Endothelial cell of umbilical vein (primary cell): Measurements from ENCODE around the gene MRPS27. TPM values are rescaled to one million over a fixed set of nuclear protein-coding genes. Genes with fewer than 3 reads are reported as not detected.

Experiments used
- BruUV-seq: library from RNA; stranded (reverse); fragments of 400-500 nt; replicated peaks from 2 replicates; lab custom pipeline; 2021; lab: Mats Ljungman, UMichigan
- CTCF ChIA-PET: fragments of 300-600, 350-600 bp; sonication (Branson Sonifier 250); formaldehyde crosslinking; loops from one replicate; lab custom pipeline; 2021; ENCODE audit warnings: antibody characterized with exemption, inconsistent platforms; lab: Charles Lee
- POLR2A ChIA-PET: fragments of 300-600, 350-600 bp; sonication (Branson Sonifier 250); formaldehyde crosslinking; loops from one replicate; lab custom pipeline; 2021; ENCODE audit warnings: antibody characterized with exemption, inconsistent platforms; lab: Charles Lee
- DNase-seq: peaks from one replicate; pipeline ENCODE4 v3.0.0-alpha.2; 2011; ENCODE audit warnings: low read depth, low spot score
- FAIRE-seq: peaks from 2 replicates; lab custom pipeline; 2011; peaks lifted over from hg19 to GRCh38; lab: Jason Lieb, UNC
- H2AFZ ChIP-seq: 2 replicates; pipeline ENCODE4 v1.6.0; 2012; ENCODE audit warnings: low read depth, low read length, control low read depth, inconsistent platforms
- H3K27ac ChIP-seq: 2 replicates; pipeline ENCODE4 v1.5.1; 2011; ENCODE audit warnings: low read depth, mild to moderate bottlenecking, control low read depth, low read length, moderate library complexity; ENCODE audit not compliant: insufficient read depth
- H3K27me3 ChIP-seq, 2 experiments: 2 replicates each; pipeline versions ENCODE4 v1.6.0 to v1.6.1; 2011; ENCODE audit warnings: low read length in 2 of 2, mixed read lengths in 1 of 2; ENCODE audit not compliant: control insufficient read depth in 2 of 2, insufficient read depth in 2 of 2
- H3K36me3 ChIP-seq, 2 experiments: 2 replicates in 1 of 2; 3 replicates in 1 of 2; pipeline ENCODE4 v1.5.1; 2011; ENCODE audit warnings: low read length in 2 of 2, mild to moderate bottlenecking in 1 of 2, moderate library complexity in 1 of 2; ENCODE audit not compliant: control insufficient read depth in 2 of 2, insufficient read depth in 2 of 2; ENCODE audit errors: extremely low read depth in 1 of 2
- H3K4me1 ChIP-seq: 3 replicates; pipeline ENCODE4 v1.5.1; 2011; ENCODE audit warnings: mild to moderate bottlenecking, low read length; ENCODE audit not compliant: control insufficient read depth, insufficient read depth; ENCODE audit errors: extremely low read depth
- H3K4me2 ChIP-seq: 2 replicates; pipeline ENCODE4 v1.6.1; 2011; ENCODE audit warnings: low read length, control low read depth, mixed read lengths; ENCODE audit not compliant: insufficient read depth
- H3K4me3 ChIP-seq, 3 experiments: fragments of 200-600 bp in 1 of 3; sonication (generic), shearing (Covaris generic) in 1 of 3; replicated peaks in 1 of 3; 2 replicates each; pipeline ENCODE4 v1.5.1; 2011 to 2016; ENCODE audit warnings: control low read depth in 3 of 3, low read length in 3 of 3, mild to moderate bottlenecking in 2 of 3, inconsistent platforms in 1 of 3, low read depth in 1 of 3, moderate library complexity in 1 of 3; ENCODE audit not compliant: insufficient read depth in 1 of 3
- H3K79me2 ChIP-seq: 2 replicates; pipeline ENCODE4 v1.6.0; 2012; ENCODE audit warnings: low read length, inconsistent platforms; ENCODE audit not compliant: control insufficient read depth, insufficient read depth
- H3K9ac ChIP-seq: replicated peaks from 2 replicates; pipeline ENCODE3; 2011; ENCODE audit warnings: low read length, control low read depth; ENCODE audit not compliant: insufficient read depth; ENCODE audit errors: extremely low read depth
- H3K9me1 ChIP-seq: replicated peaks from 3 replicates; pipeline ENCODE4 v1.6.0; 2011; ENCODE audit warnings: mild to moderate bottlenecking, low read length; ENCODE audit not compliant: control insufficient read depth, insufficient read depth; ENCODE audit errors: extremely low read depth
- H3K9me3 ChIP-seq: replicated peaks from 2 replicates; pipeline ENCODE4 v1.5.1; 2012; ENCODE audit warnings: low read length, inconsistent platforms; ENCODE audit not compliant: control insufficient read depth, insufficient read depth
- H4K20me1 ChIP-seq: replicated peaks from 2 replicates; pipeline ENCODE3; 2011; ENCODE audit warnings: mild to moderate bottlenecking, low read length; ENCODE audit not compliant: control insufficient read depth, insufficient read depth; ENCODE audit errors: extremely low read depth
- CTCF ChIP-seq, 2 donors: IDR thresholded peaks; 1 replicate in 1 of 2; 2 replicates in 1 of 2; pipeline ENCODE4 v1.5.1; 2011; ENCODE audit warnings: low read length in 2 of 2, mild to moderate bottlenecking in 2 of 2, moderate library complexity in 2 of 2, control low read depth in 1 of 2, inconsistent platforms in 1 of 2, low read depth in 1 of 2; ENCODE audit not compliant: insufficient read depth in 1 of 2; ENCODE audit errors: extremely low read depth in 1 of 2
- EZH2 ChIP-seq: IDR thresholded peaks from 2 replicates; pipeline ENCODE4 v1.6.1; 2012; ENCODE audit warnings: borderline replicate concordance, low read depth, mild to moderate bottlenecking, moderate library complexity, low read length, inconsistent platforms; ENCODE audit not compliant: severe bottlenecking
- FOS ChIP-seq: IDR thresholded peaks from 2 replicates; pipeline ENCODE4 v1.6.1; 2011; ENCODE audit warnings: mild to moderate bottlenecking, low read length, moderate library complexity, borderline replicate concordance; ENCODE audit not compliant: insufficient read depth
- GATA2 ChIP-seq: IDR thresholded peaks from 2 replicates; pipeline ENCODE4 v1.7.0; 2011; ENCODE audit warnings: low read depth, mild to moderate bottlenecking, moderate library complexity, mixed read lengths, low read length; ENCODE audit not compliant: insufficient read length, insufficient read depth
- MAX ChIP-seq: IDR thresholded peaks from 2 replicates; pipeline ENCODE4 v1.6.1; 2011; ENCODE audit not compliant: insufficient read depth, insufficient read length
- MYC ChIP-seq: IDR thresholded peaks from one replicate; pipeline ENCODE4 v1.6.1; 2011; ENCODE audit warnings: mild to moderate bottlenecking, low read depth, low read length
- POLR2A ChIP-seq: IDR thresholded peaks from 2 replicates; pipeline ENCODE4 v1.6.1; 2012; ENCODE audit warnings: low read depth, mild to moderate bottlenecking, control low read depth, low read length
- POLR2AphosphoS5 ChIP-seq: IDR thresholded peaks from 2 replicates; pipeline ENCODE4 v1.6.1; 2012; ENCODE audit warnings: low read depth, mild to moderate bottlenecking, control low read depth, low read length, moderate library complexity; ENCODE audit not compliant: insufficient read depth
- dilution Hi-C: fragments of 300-500 bp; cut with MboI; formaldehyde crosslinking; loops from one replicate; pipeline ENCODE4 v1.15.0; 2019; ENCODE audit warnings: low sequenced_read_pairs; ENCODE audit not compliant: extremely low pct_ligation_motif_present
- intact Hi-C: fragments of 100-400 bp; cut with micrococcal nuclease; formaldehyde crosslinking; loops from one replicate; pipeline ENCODE4 v1.10.0; 2022
- polyA plus RNA-seq, 4 experiments: library from polyadenylated mRNA; depleted of rRNA in 3 of 4; stranded (reverse) in 3 of 4; unstranded in 1 of 4; fragments of >200 nt; gene quantifications; 2 replicates each; pipeline versions ENCODE4 v1.2.1 to v1.2.3, GENCODE V29; 2011 to 2012; ENCODE audit warnings: missing spikeins in 1 of 4
- total RNA-seq: library from RNA; stranded (reverse); gene quantifications from 2 replicates; pipeline ENCODE4 v1.2.3, GENCODE V29; 2021

The MRPS27 gene
- total and polyA plus RNA-seq, 2 donors (not counting 3 experiments of a cell fraction or from before 2014, with no cell fraction given) = 56.0 to 67.1 TPM

- dilution Hi-C loops = no loop called here
- no peaks in the 10 kb centered on the region for H3K9me1 ChIP-seq
- no peaks in the 10 kb centered on the region for H3K9me3 ChIP-seq
- peaks cover 59% of the 10 kb centered on the region for H3K79me2 ChIP-seq
- no peaks in the 10 kb centered on the region for H4K20me1 ChIP-seq
- no peak overlapping the region for H3K9ac ChIP-seq
- H3K4me3 ChIP-seq = no peak overlapping the region
- no peak overlapping the region for H2AFZ ChIP-seq
- H3K4me2 ChIP-seq = no peak overlapping the region
- intact Hi-C loops = no loop called here
- H3K36me3 ChIP-seq = peaks cover 33% of the 10 kb centered on the region in 2 experiments
- no peaks in the 10 kb centered on the region for H3K27me3 ChIP-seq
- TF ChIP-seq MYC = no peak
- TF ChIP-seq CTCF (IDR thresholded peaks at IDR 0.05; ENCODE audit: extremely low read depth in 1 of 2, insufficient read depth in 1 of 2, low read depth in 1 of 2, low read length in 2 of 2) = no peak
- no peak for TF ChIP-seq EZH2
- TF ChIP-seq GATA2 = no peak
- TF ChIP-seq POLR2AphosphoS5 = no peak
- TF ChIP-seq MAX = no peak
- TF ChIP-seq FOS = no peak
- TF ChIP-seq POLR2A = no peak
- POLR2A ChIA-PET = interaction anchor here (0.6 kb wide), 1 partner anchor 51 kb away, joined by 3 read pairs; no protein-coding TSS in a partner anchor
- CTCF ChIA-PET = no interaction called here
- BruUV-seq = TSS peak; percentile 3
- DNase-seq = no peak
- no peaks in the 10 kb centered on the region for H3K4me1 ChIP-seq
- FAIRE-seq = no peak
- no peak overlapping the region for H3K27ac ChIP-seq
Measured at GRCh38 chr5:72194846-72195245, 125.2 kb downstream of the MRPS27 start.
